HFF-Myc (cell line): ENCODE measurements around the gene HBP1.

Experiments used
- DNase-seq: peaks from one replicate; pipeline ENCODE4 v3.0.0-alpha.2; 2011; ENCODE audit warnings: low read depth; ENCODE audit errors: extremely low read depth
- H3K4me3 ChIP-seq: replicated peaks from 2 replicates; pipeline ENCODE4 v1.5.1; 2011; ENCODE audit warnings: low read depth, mild to moderate bottlenecking, control low read depth, low read length
- TF ChIP-seq, protein P1 (sequence below): IDR thresholded peaks from 2 replicates; pipeline ENCODE4 v1.5.1; 2012; ENCODE audit warnings: mild to moderate bottlenecking, low read depth, low read length, control low read depth; ENCODE audit errors: missing control alignments

Gene HBP1

DNA sequence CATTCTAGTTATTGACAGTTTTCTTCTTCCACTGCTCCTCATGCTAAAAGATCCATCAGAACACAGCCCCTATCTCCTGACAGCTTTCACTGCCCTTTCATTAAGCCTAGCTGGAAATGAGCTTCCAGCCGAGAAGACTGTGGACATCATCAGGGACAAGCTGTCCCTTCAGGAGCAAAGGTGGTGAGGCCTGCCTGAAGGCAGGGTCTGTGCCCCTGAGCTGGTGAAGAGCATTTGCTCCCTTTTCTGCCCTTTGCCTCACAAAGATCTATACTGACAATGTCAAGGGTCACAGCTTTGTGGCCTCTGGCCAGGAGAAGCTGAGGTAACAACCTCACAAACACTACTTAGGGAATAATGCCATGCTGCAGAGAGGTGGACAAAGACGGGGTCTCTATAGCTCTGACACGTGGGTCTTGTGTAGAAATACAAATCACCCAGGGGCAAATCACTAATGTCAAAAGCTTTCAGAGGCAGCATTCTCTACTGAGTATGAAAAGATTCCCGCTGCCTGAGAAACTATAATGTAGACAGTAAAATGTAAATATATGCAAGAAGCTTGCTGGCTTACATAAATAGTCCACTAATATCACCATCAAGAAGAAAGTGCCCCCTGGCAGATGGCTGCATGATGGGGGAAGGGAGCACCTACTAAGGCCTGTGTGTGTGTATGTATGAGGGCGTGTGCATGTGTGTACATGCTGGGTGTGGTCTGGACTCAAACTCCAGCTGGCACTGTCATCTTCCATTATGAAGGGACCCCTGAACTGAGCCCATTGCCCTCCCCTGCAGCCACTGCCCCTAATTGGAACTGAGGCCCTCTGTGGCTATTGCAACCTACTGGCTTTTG lies 55.8 kb downstream of the HBP1 start:
- DNase-seq: no peak
- H3K4me3 ChIP-seq: no peak overlapping the region
- TF ChIP-seq, protein P1, sequence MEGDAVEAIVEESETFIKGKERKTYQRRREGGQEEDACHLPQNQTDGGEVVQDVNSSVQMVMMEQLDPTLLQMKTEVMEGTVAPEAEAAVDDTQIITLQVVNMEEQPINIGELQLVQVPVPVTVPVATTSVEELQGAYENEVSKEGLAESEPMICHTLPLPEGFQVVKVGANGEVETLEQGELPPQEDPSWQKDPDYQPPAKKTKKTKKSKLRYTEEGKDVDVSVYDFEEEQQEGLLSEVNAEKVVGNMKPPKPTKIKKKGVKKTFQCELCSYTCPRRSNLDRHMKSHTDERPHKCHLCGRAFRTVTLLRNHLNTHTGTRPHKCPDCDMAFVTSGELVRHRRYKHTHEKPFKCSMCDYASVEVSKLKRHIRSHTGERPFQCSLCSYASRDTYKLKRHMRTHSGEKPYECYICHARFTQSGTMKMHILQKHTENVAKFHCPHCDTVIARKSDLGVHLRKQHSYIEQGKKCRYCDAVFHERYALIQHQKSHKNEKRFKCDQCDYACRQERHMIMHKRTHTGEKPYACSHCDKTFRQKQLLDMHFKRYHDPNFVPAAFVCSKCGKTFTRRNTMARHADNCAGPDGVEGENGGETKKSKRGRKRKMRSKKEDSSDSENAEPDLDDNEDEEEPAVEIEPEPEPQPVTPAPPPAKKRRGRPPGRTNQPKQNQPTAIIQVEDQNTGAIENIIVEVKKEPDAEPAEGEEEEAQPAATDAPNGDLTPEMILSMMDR: no peak

DNA sequence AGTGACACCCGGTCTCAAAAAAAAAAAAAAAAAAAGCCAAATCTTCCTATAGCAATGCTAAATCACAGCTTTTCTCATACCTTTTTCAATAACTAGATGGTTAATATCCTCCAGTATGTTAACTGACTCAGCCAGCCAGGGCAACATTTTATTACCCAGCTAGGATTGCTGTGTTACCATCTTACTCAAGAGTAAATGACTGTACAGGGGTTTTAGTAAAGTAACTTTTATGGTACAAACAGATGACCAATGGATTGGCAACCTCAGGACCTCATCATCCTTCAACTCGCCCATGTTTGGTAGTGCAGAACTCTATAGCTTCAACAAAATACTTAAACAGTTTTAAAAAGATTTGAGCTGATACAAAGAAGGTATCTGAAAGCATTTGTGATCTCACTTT lies 59.5 kb downstream of the HBP1 start:
- no peak for DNase-seq
- TF ChIP-seq, protein P1: no peak
- no peak overlapping the region for H3K4me3 ChIP-seq

DNA sequence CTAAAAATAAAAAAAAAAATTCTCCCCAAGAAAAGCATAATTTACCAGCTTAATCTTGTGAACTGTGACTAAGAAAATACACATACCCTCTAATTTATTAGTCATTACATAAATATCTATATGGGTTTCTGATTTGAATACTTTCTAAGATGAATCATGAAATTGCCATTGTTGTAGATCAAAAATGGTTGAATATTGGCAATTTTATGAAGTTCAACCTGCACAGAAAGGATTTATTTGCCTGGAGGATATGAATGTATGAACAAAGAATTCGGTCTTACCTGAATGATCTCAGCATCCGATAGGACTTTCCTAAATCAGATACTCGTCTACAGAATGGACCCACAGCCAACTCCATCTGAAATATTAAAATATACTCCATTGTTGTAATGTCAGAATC lies 61.5 kb downstream of the HBP1 start:
- TF ChIP-seq, protein P1: no peak
- no peak overlapping the region for H3K4me3 ChIP-seq
- DNase-seq: no peak

GRCh38 chr7:107232568-107233090 lies 63.8 kb downstream of the HBP1 start:
- no peak for DNase-seq
- TF ChIP-seq, protein P1: no peak
- H3K4me3 ChIP-seq: no peak overlapping the region

- no peak overlapping the region for H3K4me3 ChIP-seq
- TF ChIP-seq, protein P1: no peak
- DNase-seq: no peak
These were observed 64.4 kb downstream of the HBP1 start for GRCh38 chr7:107233174-107233573.

- TF ChIP-seq, protein P1: no peak
These were observed 65.2 kb downstream of the HBP1 start for GRCh38 chr7:107233981-107234380.

GRCh38 chr7:107234436-107234835 lies 65.6 kb downstream of the HBP1 start:
- DNase-seq: no peak
- no peak overlapping the region for H3K4me3 ChIP-seq
- TF ChIP-seq, protein P1: no peak

More at GRCh38 chr7:107233981-107234380, 65.2 kb downstream of the HBP1 start:
- no peak overlapping the region for H3K4me3 ChIP-seq
- no peak for DNase-seq
